ENCODE data around the gene EIF5B. TPM values are rescaled to one million over a fixed set of nuclear protein-coding genes. Genes with fewer than 3 reads are reported as not detected.

The EIF5B gene, protein sequence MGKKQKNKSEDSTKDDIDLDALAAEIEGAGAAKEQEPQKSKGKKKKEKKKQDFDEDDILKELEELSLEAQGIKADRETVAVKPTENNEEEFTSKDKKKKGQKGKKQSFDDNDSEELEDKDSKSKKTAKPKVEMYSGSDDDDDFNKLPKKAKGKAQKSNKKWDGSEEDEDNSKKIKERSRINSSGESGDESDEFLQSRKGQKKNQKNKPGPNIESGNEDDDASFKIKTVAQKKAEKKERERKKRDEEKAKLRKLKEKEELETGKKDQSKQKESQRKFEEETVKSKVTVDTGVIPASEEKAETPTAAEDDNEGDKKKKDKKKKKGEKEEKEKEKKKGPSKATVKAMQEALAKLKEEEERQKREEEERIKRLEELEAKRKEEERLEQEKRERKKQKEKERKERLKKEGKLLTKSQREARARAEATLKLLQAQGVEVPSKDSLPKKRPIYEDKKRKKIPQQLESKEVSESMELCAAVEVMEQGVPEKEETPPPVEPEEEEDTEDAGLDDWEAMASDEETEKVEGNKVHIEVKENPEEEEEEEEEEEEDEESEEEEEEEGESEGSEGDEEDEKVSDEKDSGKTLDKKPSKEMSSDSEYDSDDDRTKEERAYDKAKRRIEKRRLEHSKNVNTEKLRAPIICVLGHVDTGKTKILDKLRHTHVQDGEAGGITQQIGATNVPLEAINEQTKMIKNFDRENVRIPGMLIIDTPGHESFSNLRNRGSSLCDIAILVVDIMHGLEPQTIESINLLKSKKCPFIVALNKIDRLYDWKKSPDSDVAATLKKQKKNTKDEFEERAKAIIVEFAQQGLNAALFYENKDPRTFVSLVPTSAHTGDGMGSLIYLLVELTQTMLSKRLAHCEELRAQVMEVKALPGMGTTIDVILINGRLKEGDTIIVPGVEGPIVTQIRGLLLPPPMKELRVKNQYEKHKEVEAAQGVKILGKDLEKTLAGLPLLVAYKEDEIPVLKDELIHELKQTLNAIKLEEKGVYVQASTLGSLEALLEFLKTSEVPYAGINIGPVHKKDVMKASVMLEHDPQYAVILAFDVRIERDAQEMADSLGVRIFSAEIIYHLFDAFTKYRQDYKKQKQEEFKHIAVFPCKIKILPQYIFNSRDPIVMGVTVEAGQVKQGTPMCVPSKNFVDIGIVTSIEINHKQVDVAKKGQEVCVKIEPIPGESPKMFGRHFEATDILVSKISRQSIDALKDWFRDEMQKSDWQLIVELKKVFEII
- 26.0 and 32.0 TPM in 2 replicates for total RNA-seq

DNA sequence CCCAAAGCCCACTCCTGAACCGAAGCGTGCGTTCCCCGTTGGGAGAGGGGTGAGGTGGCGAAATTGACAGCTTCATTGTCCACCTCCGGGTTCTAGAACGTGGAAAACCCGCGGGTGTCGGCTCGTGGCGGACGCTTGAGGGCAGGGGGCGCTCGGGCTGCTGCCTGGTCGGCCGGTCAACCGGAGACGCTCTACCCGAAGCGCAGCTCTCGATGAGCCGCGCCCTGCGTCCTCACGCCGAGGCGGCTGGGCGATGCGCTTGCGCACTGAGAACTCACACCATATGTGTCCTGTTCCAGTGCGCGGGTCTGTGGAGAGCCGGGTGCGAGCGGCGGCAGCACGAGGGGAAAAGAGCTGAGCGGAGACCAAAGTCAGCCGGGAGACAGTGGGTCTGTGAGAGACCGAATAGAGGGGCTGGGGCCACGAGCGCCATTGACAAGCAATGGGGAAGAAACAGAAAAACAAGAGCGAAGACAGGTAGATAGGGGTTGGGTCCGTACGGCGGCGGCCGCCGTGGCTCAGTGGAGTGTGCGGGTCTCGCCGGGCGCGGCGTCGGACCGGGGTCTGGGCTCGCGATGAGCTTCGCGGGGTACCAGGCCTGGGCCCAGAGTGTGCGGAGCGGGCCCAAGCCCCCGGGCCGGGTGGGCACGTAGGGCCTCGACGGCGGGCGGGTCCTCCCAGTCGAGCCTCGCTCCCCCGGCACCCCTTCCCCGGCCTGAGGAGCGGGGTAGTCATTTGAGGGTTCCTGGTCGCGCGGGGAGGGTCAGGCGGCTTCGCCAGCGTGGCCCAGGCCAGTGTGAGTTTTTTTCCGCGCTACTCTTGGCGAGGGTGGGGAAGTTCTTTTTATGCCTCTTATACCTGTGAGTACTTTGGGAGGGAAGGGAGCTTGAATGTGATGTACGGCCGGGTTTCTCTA lies at the start of gene EIF5B:
Gene EIF5B (plus strand): TSS at position 277 of the 916 bp plus-strand sequence. CDS start 166 bp downstream, at position 443.

DNA sequence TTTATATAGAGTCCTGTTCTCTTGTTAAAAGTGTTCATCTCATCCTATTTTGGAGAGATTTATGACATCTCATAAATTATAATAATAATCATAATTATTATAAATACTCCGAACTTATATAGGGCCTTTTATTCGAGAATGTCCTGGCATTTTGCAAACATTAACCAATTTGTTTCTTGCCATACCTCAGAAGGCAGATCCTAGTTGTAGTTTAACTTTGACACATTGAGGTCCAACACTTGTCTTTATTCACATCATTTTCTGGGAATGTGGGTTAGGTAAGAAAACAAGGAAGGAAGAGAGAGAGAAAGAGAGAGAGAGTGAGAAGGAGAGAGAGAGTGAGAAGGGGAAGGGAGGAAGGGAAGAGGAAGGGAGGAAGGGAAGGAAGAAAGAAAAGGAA lies 36.1 kb upstream of the EIF5B start, which contains the start of gene LYG1:
Gene LYG1 (minus strand): TSS at position 101 of the 400 bp plus-strand sequence. CDS start 5,527 bp downstream, outside the sequence.

DNA sequence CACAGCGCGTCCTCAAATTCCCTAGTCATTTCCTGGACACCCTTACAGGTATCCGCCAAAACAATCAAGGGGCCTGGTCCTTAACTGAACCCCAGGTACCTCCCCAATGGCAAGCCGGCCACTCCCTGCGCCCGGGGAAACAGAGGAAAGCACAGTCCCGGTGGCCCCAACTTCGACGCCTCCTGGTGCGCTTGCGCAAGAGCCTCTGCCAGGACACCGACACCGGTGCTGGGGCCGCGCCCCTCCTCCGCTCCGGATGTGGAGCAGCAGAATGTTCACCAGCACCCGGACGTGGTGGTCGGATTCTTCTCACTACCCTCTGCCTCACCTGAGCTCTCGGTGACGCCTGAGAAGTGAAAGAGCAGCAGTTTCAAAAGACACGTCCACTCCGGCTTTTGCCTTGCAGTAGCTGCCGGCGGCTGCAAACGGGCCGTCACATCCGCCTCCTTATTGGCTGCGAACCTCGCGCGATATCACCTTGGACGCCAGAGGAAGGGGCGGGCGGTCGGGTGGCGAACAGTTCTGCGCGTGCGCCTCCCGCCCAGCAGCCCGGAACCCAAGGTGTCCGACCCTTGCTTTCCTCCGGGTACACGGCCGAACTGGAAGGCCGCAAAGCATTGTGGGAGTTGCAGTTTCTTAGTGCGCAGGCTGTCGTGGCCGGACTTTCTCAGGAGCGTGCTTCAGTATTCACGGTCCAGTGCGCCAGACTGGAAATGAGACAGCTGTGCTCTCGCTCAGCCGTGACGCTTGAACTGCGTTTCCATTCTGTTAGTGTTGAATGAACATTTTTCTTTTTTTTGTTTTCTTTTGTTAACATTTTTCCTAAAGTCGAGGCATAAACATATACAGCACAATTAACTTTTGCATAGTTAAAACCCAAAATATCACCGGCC lies 1.0 kb upstream of the EIF5B start, which contains the start of gene TXNDC9:
Gene TXNDC9 (minus strand): TSS at position 423 of the 893 bp plus-strand sequence. CDS start 3,123 bp downstream, outside the sequence.

Other genes starting within 250 kb of the EIF5B start
- gene C2orf15, start 195.7 kb upstream of the EIF5B start, total RNA-seq, result 1.5 and 1.6 TPM in 2 replicates
- gene TSGA10, start 182.4 kb upstream of the EIF5B start, total RNA-seq, result 1.3 and 4.7 TPM in 2 replicates
- 2.0 and 4.1 TPM in 2 replicates for gene LIPT1, start 182.4 kb upstream of the EIF5B start, total RNA-seq
- gene MITD1, start 156.3 kb upstream of the EIF5B start, total RNA-seq, result 27.4 and 28.1 TPM in 2 replicates
- 33.0 and 49.4 TPM in 2 replicates for gene MRPL30, start 156.2 kb upstream of the EIF5B start, total RNA-seq
- not detected in 2 replicates for gene LYG2, start 81.7 kb upstream of the EIF5B start, total RNA-seq
- not detected in 2 replicates for gene LYG1, start 36.2 kb upstream of the EIF5B start, total RNA-seq
- 39.0 and 53.2 TPM in 2 replicates for gene TXNDC9, start 1.1 kb upstream of the EIF5B start, total RNA-seq
- 12.1 and 19.4 TPM in 2 replicates for gene REV1, start 152.6 kb downstream of the EIF5B start, total RNA-seq

Measured in airway epithelial cell (primary cell).